ENCODE measurements around the gene RNF128. TPM values are rescaled to one million over a fixed set of nuclear protein-coding genes. Genes with fewer than 3 reads are reported as not detected.

RNF128 gene
- total and polyA plus RNA-seq, 2 donors (not counting 1 experiment from before 2014, with no cell fraction given), result not detected

DNA sequence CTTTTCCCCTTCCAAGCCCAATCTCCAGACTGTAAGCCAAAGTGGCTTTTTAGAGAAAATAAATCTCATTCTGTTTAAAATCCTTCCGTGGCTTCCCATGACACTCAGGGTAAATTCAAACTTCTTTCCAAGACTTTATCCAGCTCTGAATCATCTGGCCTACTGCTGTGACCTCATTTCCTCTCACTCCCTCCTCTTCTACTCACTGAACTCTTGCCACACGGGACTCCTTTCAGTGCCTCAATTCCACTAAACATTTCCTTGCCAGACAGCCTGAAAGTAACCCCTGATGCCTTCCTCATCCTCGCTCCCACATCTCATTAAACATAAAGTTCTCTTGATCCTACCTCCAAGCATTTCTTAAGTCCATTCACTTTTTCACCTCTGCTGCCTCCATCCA, 27.8 kb upstream of the RNF128 start:
- Histone ChIP-seq H3K27ac (ENCODE audit: low read length in 2 of 2) (no peak overlapping the region), H3K4me1 (ENCODE audit: control insufficient read depth in 2 of 2, insufficient read depth in 2 of 2, low read length in 2 of 2) (no peaks in the 10 kb centered on the region), H3K79me2 (ENCODE audit: control insufficient read depth, insufficient read depth, low read length) (no peaks in the 10 kb centered on the region), H3K4me3 (ENCODE audit: control extremely low read depth in 1 of 5, extremely low read depth in 1 of 5, insufficient read depth in 1 of 5, low read depth in 2 of 5, low read length in 4 of 5) (no peak overlapping the region), H4K20me1 (ENCODE audit: control insufficient read depth, insufficient read depth, low read length, poor library complexity, severe bottlenecking) (no peaks in the 10 kb centered on the region), H3K4me2 (replicated peaks; ENCODE audit: low read depth, low read length, poor library complexity, severe bottlenecking) (no peak overlapping the region), H3K36me3 (replicated peaks in 1 of 2; ENCODE audit: control extremely low read depth in 1 of 2, control insufficient read depth in 1 of 2, extremely low read depth in 1 of 2, insufficient read depth in 2 of 2, low read length in 1 of 2) (no peaks in the 10 kb centered on the region), H3K27me3 (replicated peaks in 1 of 4; ENCODE audit: control extremely low read depth in 1 of 4, control insufficient read depth in 3 of 4, insufficient read depth in 4 of 4, low read length in 3 of 4) (no peaks in the 10 kb centered on the region), H2AFZ (ENCODE audit: insufficient read depth, low read depth, low read length, poor library complexity, severe bottlenecking) (no peak overlapping the region), H3K9me3 (ENCODE audit: control extremely low read depth in 1 of 3, control insufficient read depth in 2 of 3, insufficient read depth in 1 of 3, low read length in 2 of 3) (no peaks in the 10 kb centered on the region), H3K9ac (ENCODE audit: low read length) (no peak overlapping the region)
- ATAC-seq (ENCODE audit: low read depth), result no peak
- 88% methylated on average over 2 of the region's 3 CpGs for WGBS (ENCODE audit: insufficient coverage)
- Mint-ChIP-seq H3K4me1 (no peaks in the 10 kb centered on the region), H3K27me3 (peaks cover 3% of the 10 kb centered on the region), H3K4me3 (no peak overlapping the region), H3K27ac (no peak overlapping the region), H3K9me3 (ENCODE audit: insufficient read depth) (no peaks in the 10 kb centered on the region)
- intact Hi-C loops (cut with micrococcal nuclease), result no loop called here
- DNase-seq, result no peak
- CTCF ChIA-PET, result no interaction called here
- no peak for TF ChIP-seq EZH2 (IDR thresholded peaks at IDR 0.05; ENCODE audit: borderline replicate concordance, insufficient read depth, low read depth, low read length, poor library complexity, severe bottlenecking)
- TF ChIP-seq, protein P1, sequence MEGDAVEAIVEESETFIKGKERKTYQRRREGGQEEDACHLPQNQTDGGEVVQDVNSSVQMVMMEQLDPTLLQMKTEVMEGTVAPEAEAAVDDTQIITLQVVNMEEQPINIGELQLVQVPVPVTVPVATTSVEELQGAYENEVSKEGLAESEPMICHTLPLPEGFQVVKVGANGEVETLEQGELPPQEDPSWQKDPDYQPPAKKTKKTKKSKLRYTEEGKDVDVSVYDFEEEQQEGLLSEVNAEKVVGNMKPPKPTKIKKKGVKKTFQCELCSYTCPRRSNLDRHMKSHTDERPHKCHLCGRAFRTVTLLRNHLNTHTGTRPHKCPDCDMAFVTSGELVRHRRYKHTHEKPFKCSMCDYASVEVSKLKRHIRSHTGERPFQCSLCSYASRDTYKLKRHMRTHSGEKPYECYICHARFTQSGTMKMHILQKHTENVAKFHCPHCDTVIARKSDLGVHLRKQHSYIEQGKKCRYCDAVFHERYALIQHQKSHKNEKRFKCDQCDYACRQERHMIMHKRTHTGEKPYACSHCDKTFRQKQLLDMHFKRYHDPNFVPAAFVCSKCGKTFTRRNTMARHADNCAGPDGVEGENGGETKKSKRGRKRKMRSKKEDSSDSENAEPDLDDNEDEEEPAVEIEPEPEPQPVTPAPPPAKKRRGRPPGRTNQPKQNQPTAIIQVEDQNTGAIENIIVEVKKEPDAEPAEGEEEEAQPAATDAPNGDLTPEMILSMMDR (IDR thresholded peaks at IDR 0.05), result no peak
- POLR2A ChIA-PET, result no interaction called here

DNA sequence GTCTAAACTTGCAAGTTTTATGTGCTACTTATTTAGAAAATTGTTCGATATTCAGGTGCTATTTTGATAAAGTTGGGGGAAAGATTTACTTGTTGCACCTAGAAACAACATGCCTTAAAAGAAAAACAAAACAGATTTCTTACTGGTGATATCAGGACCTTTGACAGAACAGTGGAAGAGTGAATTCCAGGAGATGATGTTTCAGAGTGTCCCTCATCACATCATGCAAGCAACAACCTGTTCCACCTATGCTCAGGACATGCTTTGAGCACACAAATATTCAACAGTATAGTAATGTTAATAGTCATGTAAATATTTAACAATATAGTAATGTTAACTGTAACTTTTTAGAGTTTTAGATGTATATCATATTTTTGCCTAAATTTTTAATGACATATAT, 23.9 kb upstream of the RNF128 start:
- H3K9me3 Mint-ChIP-seq (ENCODE audit: insufficient read depth), result no peaks in the 10 kb centered on the region
- ChIA-PET CTCF (no interaction called here), POLR2A (no interaction called here)
- H3K27me3 ChIP-seq (replicated peaks in 1 of 4; ENCODE audit: control extremely low read depth in 1 of 4, control insufficient read depth in 3 of 4, insufficient read depth in 4 of 4, low read length in 3 of 4), result no peaks in the 10 kb centered on the region
- peaks cover 3% of the 10 kb centered on the region for H3K27me3 Mint-ChIP-seq
- H3K4me3 Mint-ChIP-seq, result no peak overlapping the region
- no peak overlapping the region for H3K27ac Mint-ChIP-seq
- ATAC-seq (ENCODE audit: low read depth) (no peak), DNase-seq (no peak)
- intact Hi-C loops (cut with micrococcal nuclease), result no loop called here
- H3K4me1 ChIP-seq (ENCODE audit: control insufficient read depth in 2 of 2, insufficient read depth in 2 of 2, low read length in 2 of 2), result no peaks in the 10 kb centered on the region
- TF ChIP-seq EZH2 (IDR thresholded peaks at IDR 0.05; ENCODE audit: borderline replicate concordance, insufficient read depth, low read depth, low read length, poor library complexity, severe bottlenecking), result no peak
- TF ChIP-seq, protein P1 (IDR thresholded peaks at IDR 0.05), result no peak
- no peaks in the 10 kb centered on the region for H3K4me1 Mint-ChIP-seq
- H2AFZ ChIP-seq (ENCODE audit: insufficient read depth, low read depth, low read length, poor library complexity, severe bottlenecking), result no peak overlapping the region
- no peak overlapping the region for H3K4me3 ChIP-seq (ENCODE audit: control extremely low read depth in 1 of 5, extremely low read depth in 1 of 5, insufficient read depth in 1 of 5, low read depth in 2 of 5, low read length in 4 of 5)
- H3K4me2 ChIP-seq (replicated peaks; ENCODE audit: low read depth, low read length, poor library complexity, severe bottlenecking), result no peak overlapping the region
- no peaks in the 10 kb centered on the region for H3K9me3 ChIP-seq (ENCODE audit: control extremely low read depth in 1 of 3, control insufficient read depth in 2 of 3, insufficient read depth in 1 of 3, low read length in 2 of 3)
- H4K20me1 ChIP-seq (ENCODE audit: control insufficient read depth, insufficient read depth, low read length, poor library complexity, severe bottlenecking), result no peaks in the 10 kb centered on the region
- H3K79me2 ChIP-seq (ENCODE audit: control insufficient read depth, insufficient read depth, low read length), result no peaks in the 10 kb centered on the region
- H3K27ac ChIP-seq (ENCODE audit: low read length in 2 of 2), result no peak overlapping the region
- no peak overlapping the region for H3K9ac ChIP-seq (ENCODE audit: low read length)
- no CpG with 5 or more reads among the region's 1 CpG for WGBS (ENCODE audit: insufficient coverage)
- H3K36me3 ChIP-seq (replicated peaks in 1 of 2; ENCODE audit: control extremely low read depth in 1 of 2, control insufficient read depth in 1 of 2, extremely low read depth in 1 of 2, insufficient read depth in 2 of 2, low read length in 1 of 2), result no peaks in the 10 kb centered on the region

Data from B cell (primary cell).